ENCODE data around the gene NCAN.
A peak's percentile ranks its signal among the peaks of the same experiment; 100 is the strongest.

Gene NCAN

DNA sequence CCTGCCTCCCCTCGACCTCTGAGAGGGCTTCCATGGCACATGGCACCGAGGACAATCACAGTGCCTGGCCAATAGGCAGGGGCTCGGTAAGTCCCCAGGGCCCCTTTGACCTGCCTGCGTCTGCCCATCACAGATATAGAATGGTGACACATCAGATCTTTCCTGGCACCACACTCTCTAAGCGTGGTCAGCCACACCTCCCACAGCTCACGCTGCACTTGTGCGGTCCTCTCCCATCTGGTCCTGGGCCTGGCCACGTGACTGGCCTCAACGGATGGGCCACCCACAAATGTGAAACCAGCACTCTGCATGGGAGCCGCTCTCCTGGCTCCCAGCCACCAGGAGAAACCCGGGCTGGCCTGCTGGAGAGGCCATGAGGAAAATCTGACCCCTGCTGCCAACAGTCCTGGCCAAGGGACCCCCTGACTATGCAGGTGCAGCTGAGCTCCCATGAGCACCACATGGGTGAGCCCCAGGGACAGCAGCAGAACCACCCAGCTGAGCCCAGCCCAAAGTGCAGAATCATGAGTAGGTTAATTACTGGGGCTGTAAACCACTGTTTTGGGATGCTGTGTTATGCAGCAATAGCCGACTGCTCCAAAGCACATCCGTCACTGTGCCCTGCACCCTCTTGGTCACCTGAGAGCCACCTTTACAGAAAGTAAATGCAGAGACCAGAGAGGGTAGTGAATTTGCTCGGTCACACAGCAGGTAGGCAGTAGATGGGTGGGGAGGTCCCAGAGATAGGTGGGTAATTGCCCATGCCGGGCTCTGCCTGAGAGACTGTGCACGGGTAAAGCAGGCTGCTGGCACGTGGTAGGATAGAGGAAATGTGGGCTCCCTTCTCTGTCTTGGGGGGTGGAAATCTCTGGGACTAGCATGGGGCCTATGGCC, 32.0 kb upstream of the NCAN start:
- DNase-seq (ENCODE audit: low read depth) = no peak
- H3K9me3 ChIP-seq (ENCODE audit: control insufficient read depth, low read length) = peaks cover 4% of the 10 kb centered on the region

DNA sequence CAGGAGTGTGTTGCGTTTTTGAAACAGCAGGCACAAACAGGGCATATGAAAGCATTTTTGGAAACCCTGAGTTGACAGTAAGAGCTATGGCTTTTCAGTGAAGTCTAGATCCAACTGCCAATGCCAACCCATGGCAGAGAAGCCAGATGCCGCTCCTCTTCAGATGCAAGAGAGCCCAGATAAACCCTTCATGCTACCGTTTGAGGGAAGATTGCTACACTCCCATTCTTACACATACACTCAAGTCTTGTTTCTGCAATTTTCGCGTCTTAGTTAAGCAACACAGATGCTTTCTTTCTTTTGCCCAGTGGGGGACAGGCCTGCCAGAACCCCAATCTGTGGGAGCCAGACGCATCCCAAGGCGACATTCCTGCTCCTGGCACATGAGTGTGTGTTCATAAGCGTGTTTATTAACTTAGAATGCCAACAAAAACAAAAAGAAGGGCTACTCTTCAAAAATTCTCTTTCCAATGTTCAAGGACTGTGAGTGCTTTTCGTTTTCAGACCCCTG, 30.2 kb upstream of the NCAN start:
- Histone ChIP-seq H3K9me3 (ENCODE audit: control insufficient read depth, low read length) (peaks cover 4% of the 10 kb centered on the region), H3K4me1 (ENCODE audit: control insufficient read depth, insufficient read depth, low read length) (no peaks in the 10 kb centered on the region), H3K9ac (ENCODE audit: low read length) (no peak overlapping the region), H3K36me3 (ENCODE audit: control insufficient read depth, insufficient read depth, low read length, severe bottlenecking) (peaks cover 29% of the 10 kb centered on the region), H3K4me3 (ENCODE audit: low read length) (no peak overlapping the region), H3K27me3 (replicated peaks; ENCODE audit: control insufficient read depth, insufficient read depth, low read length) (no peaks in the 10 kb centered on the region)
- no peak for DNase-seq (ENCODE audit: low read depth)

More for the DNA sequence above, 32.0 kb upstream of the NCAN start:
- H3K27me3 ChIP-seq (replicated peaks; ENCODE audit: control insufficient read depth, insufficient read depth, low read length) = no peaks in the 10 kb centered on the region
- no peak overlapping the region for H3K9ac ChIP-seq (ENCODE audit: low read length)
- H3K36me3 ChIP-seq (ENCODE audit: control insufficient read depth, insufficient read depth, low read length, severe bottlenecking) = peaks cover 25% of the 10 kb centered on the region
- H3K4me3 ChIP-seq (ENCODE audit: low read length) = no peak overlapping the region
- peaks cover 2% of the 10 kb centered on the region for H3K4me1 ChIP-seq (ENCODE audit: control insufficient read depth, insufficient read depth, low read length)

- H3K36me3 ChIP-seq (ENCODE audit: control insufficient read depth, insufficient read depth, low read length, severe bottlenecking) = peaks cover 15% of the 10 kb centered on the region
- peak; percentile 65 for DNase-seq (ENCODE audit: low read depth)
These were observed 25.7 kb upstream of the NCAN start for GRCh38 chr19:19185853-19186740.

DNA sequence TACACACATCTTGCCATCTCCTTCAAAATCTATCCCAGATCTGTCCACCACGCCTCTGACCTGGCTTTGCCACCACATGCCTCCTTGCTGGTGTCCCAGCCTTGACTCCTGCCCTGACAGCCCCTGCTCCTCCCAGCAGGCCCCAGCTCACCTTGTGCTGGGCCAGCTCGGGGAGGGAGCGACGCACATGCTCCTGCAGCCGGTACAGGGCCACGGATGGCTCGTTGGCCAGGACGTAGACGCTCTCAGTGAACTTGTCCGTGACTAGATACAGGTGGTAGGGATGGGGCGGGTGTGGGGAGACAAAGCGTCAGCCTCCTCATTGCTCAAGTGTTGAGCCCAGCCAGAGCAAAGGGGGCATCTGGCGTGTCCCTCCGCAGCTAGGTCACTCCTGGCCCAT, 25.0 kb upstream of the NCAN start:
- Histone ChIP-seq H3K9ac (ENCODE audit: low read length) (no peak overlapping the region), H3K9me3 (ENCODE audit: control insufficient read depth, low read length) (no peaks in the 10 kb centered on the region), H3K4me3 (ENCODE audit: low read length) (no peak overlapping the region), H3K27me3 (replicated peaks; ENCODE audit: control insufficient read depth, insufficient read depth, low read length) (no peaks in the 10 kb centered on the region), H3K4me1 (ENCODE audit: control insufficient read depth, insufficient read depth, low read length) (peaks cover 16% of the 10 kb centered on the region), H3K36me3 (ENCODE audit: control insufficient read depth, insufficient read depth, low read length, severe bottlenecking) (peaks cover 10% of the 10 kb centered on the region)
- DNase-seq (ENCODE audit: low read depth) = no peak

More at GRCh38 chr19:19185853-19186740, 25.7 kb upstream of the NCAN start:
- Histone ChIP-seq H3K9me3 (ENCODE audit: control insufficient read depth, low read length) (no peaks in the 10 kb centered on the region), H3K27me3 (replicated peaks; ENCODE audit: control insufficient read depth, insufficient read depth, low read length) (no peaks in the 10 kb centered on the region), H3K9ac (ENCODE audit: low read length) (no peak overlapping the region), H3K4me3 (ENCODE audit: low read length) (no peak overlapping the region), H3K4me1 (ENCODE audit: control insufficient read depth, insufficient read depth, low read length) (peaks cover 15% of the 10 kb centered on the region)

DNA sequence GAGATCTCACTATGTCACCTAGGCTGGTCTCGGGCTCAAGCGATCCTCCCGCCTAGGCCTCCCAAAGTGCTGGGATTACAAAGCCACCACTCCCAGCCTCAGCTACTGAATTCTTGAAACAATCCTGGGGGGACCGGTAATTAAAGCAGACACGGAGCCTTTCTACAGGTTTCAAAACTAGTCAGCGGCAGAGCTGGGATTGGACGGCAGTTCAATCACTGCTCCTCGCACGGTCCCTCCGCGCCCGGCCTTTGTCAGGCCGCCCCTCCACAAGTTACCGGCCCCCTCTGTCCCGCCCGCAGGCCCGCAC, 20.0 kb upstream of the NCAN start:
- H3K4me1 ChIP-seq (ENCODE audit: control insufficient read depth, insufficient read depth, low read length) = peaks cover 32% of the 10 kb centered on the region
- peaks cover 4% of the 10 kb centered on the region for H3K36me3 ChIP-seq (ENCODE audit: control insufficient read depth, insufficient read depth, low read length, severe bottlenecking)
- H3K27me3 ChIP-seq (replicated peaks; ENCODE audit: control insufficient read depth, insufficient read depth, low read length) = no peaks in the 10 kb centered on the region
- H3K9me3 ChIP-seq (ENCODE audit: control insufficient read depth, low read length) = no peaks in the 10 kb centered on the region
- peak overlapping the region; percentile 94 for H3K4me3 ChIP-seq (ENCODE audit: low read length)
- no peak for DNase-seq (ENCODE audit: low read depth)
- peak overlapping the region; percentile 100 for H3K9ac ChIP-seq (ENCODE audit: low read length)

DNA sequence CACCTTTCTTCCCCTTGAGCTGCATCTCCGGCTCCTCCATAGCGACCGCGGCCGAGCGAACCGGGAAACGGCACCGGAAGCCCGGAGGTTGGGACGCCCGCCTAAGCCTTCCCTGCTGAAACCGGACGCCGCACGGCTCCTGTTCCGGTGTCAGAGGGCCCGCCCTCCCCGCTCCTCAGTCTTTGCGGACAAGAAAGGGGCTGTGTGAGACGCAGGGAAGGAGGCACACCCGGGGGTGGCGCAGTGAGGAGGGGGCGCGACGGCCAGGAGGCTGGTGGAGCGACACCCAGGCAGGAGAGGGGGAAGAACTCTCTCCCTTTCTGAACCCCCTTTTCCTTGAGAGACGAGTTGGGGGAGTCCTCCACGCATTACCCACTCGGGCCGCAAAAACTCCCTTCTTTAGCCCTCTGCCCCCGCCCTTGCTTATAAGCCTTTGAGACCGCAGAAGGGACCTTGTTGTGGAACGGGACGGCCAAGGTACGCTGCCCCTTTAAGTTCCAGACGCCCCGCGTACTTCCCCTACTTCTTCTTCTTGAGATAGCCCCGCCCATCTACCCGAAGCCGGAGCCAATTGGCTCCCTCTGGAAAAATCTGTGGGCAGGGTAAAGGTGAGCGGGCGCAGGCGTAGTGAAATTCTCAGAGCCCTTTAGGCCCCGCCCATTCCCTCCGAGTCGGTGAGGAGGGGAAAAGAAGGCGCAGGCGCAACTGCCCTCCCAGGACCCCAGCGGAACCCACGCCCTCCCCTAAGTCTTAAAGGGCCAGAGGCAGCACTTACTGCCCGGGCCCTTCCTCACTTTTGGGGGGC, 19.5 kb upstream of the NCAN start, which contains the start of the genes BORCS8 and RFXANK:
TSS of gene BORCS8 (minus strand) at position 75 of the 805 bp plus-strand sequence. CDS start at position 40, 35 bp downstream.
TSS of gene RFXANK (plus strand) at position 181 of the 805 bp plus-strand sequence. CDS start 1,689 bp downstream, outside the sequence.
- Histone ChIP-seq H3K4me3 (ENCODE audit: low read length) (peak within 1 kb of the TSS; percentile 94), H3K36me3 (ENCODE audit: control insufficient read depth, insufficient read depth, low read length, severe bottlenecking) (peaks cover 7% of the 10 kb centered on the region), H3K9ac (ENCODE audit: low read length) (peak within 1 kb of the TSS; percentile 100), H3K4me1 (ENCODE audit: control insufficient read depth, insufficient read depth, low read length) (peaks cover 32% of the 10 kb centered on the region), H3K27me3 (replicated peaks; ENCODE audit: control insufficient read depth, insufficient read depth, low read length) (no peaks in the 10 kb centered on the region), H3K9me3 (ENCODE audit: control insufficient read depth, low read length) (no peaks in the 10 kb centered on the region)
- peak; percentile 100 for DNase-seq (ENCODE audit: low read depth)

- H3K4me3 ChIP-seq (ENCODE audit: low read length) = peak overlapping the region; percentile 94
- no peaks in the 10 kb centered on the region for H3K9me3 ChIP-seq (ENCODE audit: control insufficient read depth, low read length)
- peaks cover 12% of the 10 kb centered on the region for H3K36me3 ChIP-seq (ENCODE audit: control insufficient read depth, insufficient read depth, low read length, severe bottlenecking)
- no peak for DNase-seq (ENCODE audit: low read depth)
- no peaks in the 10 kb centered on the region for H3K27me3 ChIP-seq (replicated peaks; ENCODE audit: control insufficient read depth, insufficient read depth, low read length)
- peak overlapping the region; percentile 98 for H3K9ac ChIP-seq (ENCODE audit: low read length)
- peaks cover 32% of the 10 kb centered on the region for H3K4me1 ChIP-seq (ENCODE audit: control insufficient read depth, insufficient read depth, low read length)
These were observed 18.8 kb upstream of the NCAN start for GRCh38 chr19:19192910-19193423.

- Histone ChIP-seq H3K9ac (ENCODE audit: low read length) (peak overlapping the region; percentile 98), H3K4me1 (ENCODE audit: control insufficient read depth, insufficient read depth, low read length) (peaks cover 32% of the 10 kb centered on the region), H3K9me3 (ENCODE audit: control insufficient read depth, low read length) (no peaks in the 10 kb centered on the region), H3K27me3 (replicated peaks; ENCODE audit: control insufficient read depth, insufficient read depth, low read length) (no peaks in the 10 kb centered on the region), H3K36me3 (ENCODE audit: control insufficient read depth, insufficient read depth, low read length, severe bottlenecking) (peaks cover 21% of the 10 kb centered on the region), H3K4me3 (ENCODE audit: low read length) (peak overlapping the region; percentile 94)
- DNase-seq (ENCODE audit: low read depth) = no peak
These were observed 17.8 kb upstream of the NCAN start for GRCh38 chr19:19193926-19194325.

DNA sequence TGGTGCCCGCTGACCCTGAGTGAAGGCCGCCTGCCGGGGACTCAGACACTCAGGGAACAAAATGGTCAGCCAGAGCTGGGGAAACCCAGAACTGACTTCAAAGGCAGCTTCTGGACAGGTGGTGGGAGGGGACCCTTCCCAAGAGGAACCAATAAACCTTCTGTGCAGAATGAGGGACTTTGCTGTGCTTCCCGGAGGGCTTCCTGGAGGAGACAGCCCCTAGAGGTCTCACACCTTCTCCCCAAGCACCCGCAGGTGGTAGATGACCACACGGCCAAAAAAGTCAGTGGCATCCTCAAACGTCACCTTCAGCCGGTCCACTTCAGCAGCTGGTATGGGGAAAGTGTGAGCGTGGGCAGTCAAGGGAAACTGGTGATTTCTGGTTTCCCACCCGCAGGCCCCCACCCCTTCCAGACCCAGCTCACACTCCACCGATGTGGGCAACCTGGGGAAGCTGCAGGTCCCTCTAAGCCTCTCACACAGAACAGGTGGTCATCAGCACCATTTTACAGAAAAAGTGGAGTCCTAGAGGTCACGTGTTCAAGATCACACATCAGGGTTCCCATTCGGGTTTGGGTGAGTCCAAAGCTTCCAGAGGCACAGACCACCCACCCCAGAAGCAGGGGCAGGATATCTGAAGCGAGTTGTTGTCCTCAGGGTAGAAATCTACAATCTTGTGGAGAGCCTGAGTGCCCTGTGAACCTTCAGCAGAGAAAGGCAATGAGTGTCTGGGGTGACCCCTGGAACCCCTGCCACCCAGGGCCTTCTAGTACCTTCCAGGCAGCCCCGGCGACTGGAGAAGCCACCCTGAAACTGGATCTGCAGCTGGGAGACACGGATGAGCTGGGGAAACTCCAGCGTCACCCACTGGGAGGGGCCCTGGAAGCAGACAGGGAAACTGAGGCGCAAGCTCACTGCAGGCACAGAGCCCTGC, 9.8 kb upstream of the NCAN start:
- H3K27me3 ChIP-seq (replicated peaks; ENCODE audit: control insufficient read depth, insufficient read depth, low read length) = peaks cover 15% of the 10 kb centered on the region
- peaks cover 7% of the 10 kb centered on the region for H3K4me1 ChIP-seq (ENCODE audit: control insufficient read depth, insufficient read depth, low read length)
- no peaks in the 10 kb centered on the region for H3K9me3 ChIP-seq (ENCODE audit: control insufficient read depth, low read length)
- peak overlapping the region; percentile 91 for H3K9ac ChIP-seq (ENCODE audit: low read length)
- peak overlapping the region; percentile 90 for H3K4me3 ChIP-seq (ENCODE audit: low read length)
- no peak for DNase-seq (ENCODE audit: low read depth)
- peaks cover 31% of the 10 kb centered on the region for H3K36me3 ChIP-seq (ENCODE audit: control insufficient read depth, insufficient read depth, low read length, severe bottlenecking)

- peaks cover 7% of the 10 kb centered on the region for H3K4me1 ChIP-seq (ENCODE audit: control insufficient read depth, insufficient read depth, low read length)
- peaks cover 19% of the 10 kb centered on the region for H3K27me3 ChIP-seq (replicated peaks; ENCODE audit: control insufficient read depth, insufficient read depth, low read length)
- H3K36me3 ChIP-seq (ENCODE audit: control insufficient read depth, insufficient read depth, low read length, severe bottlenecking) = peaks cover 25% of the 10 kb centered on the region
- peak overlapping the region; percentile 90 for H3K4me3 ChIP-seq (ENCODE audit: low read length)
- peak overlapping the region; percentile 91 for H3K9ac ChIP-seq (ENCODE audit: low read length)
- H3K9me3 ChIP-seq (ENCODE audit: control insufficient read depth, low read length) = no peaks in the 10 kb centered on the region
- no peak for DNase-seq (ENCODE audit: low read depth)
These were observed 9.1 kb upstream of the NCAN start for GRCh38 chr19:19202707-19203011.
